GM19023 (cell line): Measurements from ENCODE around the gene JTB.

Source experiments
- ATAC-seq: cut with Tn5 transposase; IDR thresholded peaks from one replicate; pipeline ENCODE4 v1.9.1; 2021; ENCODE audit warnings: mild to moderate bottlenecking, moderate library complexity; ENCODE audit not compliant: unreplicated experiment

JTB gene

DNA sequence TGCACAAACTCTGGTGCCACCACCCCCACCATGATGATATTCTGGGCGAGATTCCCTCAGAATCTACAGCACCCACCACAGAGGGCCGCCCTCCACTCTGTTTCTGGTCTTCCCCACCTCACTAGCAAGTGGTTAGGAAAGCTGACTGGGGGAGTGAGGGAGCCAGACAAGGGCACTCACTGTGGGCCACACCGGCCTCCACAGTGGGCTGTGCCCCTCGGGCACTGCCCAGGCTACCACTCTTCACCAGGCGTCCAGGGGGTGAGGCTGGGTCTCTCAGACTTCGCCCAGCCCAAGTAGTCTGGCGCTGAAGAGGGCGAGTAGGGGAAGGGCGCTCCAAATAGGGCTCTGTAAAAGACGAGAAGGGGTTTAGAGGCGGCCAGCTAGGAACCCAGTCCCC is 43.5 kb downstream of the JTB start:
- ATAC-seq: no peak

DNA sequence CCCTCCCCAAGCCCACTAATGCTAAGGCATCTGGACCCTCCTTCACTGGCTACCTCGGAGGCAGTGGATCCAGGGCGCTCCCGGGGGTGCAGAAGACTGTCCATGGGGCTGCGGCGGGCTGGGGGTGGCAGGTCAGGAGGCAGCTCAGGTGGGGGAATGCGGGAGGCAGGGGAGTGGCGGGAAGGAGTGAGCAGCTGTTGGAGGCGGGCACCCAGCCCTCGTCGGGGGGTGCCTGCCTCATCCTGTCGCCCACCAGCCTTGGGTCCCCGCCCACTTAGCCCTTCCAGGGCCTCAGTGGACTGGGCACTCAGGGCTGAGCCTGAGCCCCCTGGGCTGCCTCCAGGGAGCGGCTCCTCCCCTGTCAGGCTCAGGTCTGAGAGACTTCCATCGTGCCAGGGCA is 44.0 kb downstream of the JTB start:
- ATAC-seq: no peak

DNA sequence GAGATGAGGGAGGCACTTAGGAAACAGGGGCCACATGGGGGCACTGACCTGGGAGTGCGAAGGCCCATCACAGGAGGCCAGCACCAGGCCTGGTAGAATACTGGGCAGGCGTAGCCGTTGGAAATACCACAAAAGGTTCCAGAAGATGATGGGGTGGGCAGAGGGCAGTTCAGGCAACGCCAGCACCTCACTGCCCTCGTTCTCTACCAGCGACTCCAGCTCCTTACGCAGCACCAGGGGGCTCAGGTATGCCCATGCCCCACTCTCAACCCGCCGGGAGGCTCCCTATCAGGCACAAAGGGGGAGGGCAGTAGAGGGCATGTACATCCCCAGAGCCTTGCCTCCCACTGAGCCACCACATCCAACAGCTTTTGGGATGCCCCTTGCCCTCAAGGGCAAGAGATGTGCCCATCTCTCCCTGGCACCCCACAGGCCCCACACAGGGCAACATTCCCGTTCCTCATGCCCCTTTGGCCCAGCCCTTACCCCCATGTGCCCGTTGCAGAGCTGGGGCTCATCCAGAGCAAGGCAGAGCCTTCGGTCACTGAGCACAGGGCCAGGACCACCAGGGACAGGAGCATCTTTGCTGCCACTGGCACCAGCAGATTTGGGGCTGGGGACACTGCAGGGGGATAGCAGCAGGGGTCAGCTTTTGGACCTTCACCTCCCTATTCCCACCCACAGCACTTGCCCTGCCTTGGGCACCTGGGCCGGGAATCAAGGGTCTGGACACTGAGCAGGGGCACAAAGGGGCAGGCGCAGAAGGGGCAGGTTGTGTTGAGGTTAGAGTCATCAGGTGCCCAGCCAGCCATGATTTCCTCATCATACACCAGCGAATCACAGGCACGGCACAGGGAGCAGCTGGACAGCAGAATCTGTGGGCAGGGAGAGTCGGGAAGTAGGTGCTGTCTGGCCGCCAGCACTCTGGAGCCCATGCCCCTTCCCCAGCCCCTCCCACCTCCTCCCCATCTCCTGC is 45.0 kb downstream of the JTB start:
- no peak for ATAC-seq

- ATAC-seq: no peak
Measured at GRCh38 chr1:153929981-153930948, 47.2 kb downstream of the JTB start.

DNA sequence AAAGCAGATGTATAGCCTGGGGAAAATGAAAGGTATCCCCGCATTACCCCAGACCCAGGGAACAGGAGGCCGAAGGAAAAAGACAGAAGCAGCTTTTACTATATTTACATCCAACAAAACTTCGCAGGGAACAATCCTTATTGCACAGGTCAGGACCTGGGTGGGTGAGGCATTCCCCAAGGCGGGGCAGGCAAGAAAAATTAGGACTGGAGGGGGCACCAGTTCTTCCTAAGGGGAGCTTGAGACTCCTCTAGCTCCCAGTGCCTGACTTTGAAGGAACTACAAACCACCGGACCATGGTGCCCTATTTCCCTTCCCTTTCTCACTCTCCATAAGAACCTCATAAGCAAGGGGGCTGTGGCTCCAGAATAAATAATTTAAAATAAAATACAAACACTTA is 48.0 kb downstream of the JTB start:
- ATAC-seq: no peak

DNA sequence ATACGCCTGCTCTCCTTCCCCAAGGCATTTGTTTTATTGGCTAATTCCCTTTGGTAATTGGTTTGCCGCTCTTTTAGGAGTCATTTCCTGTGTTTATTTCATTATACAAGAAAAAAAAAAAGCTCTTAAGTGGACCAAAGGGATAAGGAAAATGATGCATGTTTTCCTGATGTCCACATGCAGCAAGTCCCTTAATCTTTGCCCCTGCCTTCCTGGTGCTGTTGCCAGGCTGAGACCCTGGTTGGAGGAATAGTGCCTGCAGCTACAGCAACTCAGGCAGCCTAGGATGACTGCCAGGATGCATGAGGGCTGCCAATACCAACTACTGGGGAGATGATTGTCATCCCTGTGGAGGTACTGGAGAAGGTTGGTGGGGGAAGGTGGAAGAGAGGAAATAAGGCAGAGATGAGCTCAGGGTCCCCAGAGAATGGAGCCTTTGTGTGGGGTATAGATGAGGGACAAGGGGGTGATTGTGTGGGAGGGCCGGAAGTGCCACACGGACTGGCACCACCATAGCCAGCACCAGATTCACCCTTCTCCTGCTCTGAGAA is 48.6 kb downstream of the JTB start:
- ATAC-seq: no peak

DNA sequence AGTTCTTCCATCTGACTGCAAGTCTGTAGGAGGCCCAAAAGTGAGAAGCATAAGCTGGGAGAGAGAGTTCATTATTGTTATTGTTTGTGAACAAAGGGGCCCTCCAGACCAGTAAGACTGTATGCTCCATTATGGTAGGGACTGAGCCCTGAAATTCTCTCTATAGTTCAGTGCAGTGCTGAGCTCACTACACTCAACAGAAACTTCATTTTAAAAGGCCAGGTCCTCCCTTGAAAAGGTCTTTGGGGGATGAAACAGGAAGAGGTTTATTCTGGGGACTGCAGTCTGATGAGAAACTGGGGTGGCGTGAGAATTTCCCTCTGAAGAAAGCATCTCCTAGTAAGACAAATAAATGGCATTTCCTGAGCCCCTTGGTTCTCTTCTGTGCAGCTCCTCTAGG is 49.2 kb downstream of the JTB start:
- no peak for ATAC-seq

DNA sequence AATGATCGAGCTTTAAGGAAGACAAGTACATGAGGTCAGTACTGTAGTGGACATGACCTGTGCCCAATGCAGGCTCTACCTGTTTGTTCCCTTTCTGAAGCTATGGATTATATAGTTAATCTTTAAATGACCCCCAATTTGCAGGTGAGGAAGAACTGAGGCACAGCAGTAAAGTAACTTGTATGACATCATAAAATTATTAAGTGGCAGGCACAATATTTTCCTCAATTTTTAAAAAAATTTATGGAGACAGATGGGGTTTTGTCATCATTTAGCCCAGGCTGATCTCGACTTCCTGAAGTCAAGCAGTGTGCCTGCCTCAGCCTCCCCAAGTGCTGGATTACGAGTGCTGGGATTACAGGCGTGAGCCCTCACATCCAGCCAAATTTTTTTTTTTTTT is 51.1 kb downstream of the JTB start:
- no peak for ATAC-seq
